Measurements from ENCODE around the gene USP24. TPM values are rescaled to one million over a fixed set of nuclear protein-coding genes. Genes with fewer than 3 reads are reported as not detected.

USP24 gene
- total RNA-seq, 5 donors from 2014 or later (not counting 1 experiment from before 2014, with no cell fraction given): 58.9 to 90.7 (median 64.0) TPM

DNA sequence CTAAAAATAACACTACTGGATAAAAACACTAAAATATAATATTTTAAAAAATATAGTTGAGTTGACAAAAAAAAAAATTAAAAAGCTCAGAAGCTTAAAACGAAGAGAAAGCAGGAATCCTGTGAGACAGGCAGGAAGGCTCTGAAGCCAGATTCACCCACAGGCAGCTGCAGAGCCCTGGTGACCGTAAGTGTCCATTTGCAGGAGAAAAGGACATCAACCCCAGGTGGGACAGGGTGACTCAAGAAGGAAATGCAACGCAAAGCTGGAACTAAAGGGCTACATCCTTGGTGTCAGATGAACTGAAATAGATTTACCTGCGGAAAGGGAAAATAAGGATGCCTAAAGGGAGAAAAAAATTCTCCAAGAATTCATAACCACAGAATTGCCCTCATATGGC is 46.8 kb downstream of the USP24 start:
- ChIA-PET CTCF (interaction anchor here in 1 of 2 donors (1.4 kb wide), 1 partner anchor 27 kb away, joined by 3 read pairs; no protein-coding TSS in a partner anchor), POLR2A (no interaction called here)
- Histone ChIP-seq H3K27ac (ENCODE audit: low read length) (no peak overlapping the region), H3K4me1 (ENCODE audit: control insufficient read depth in 1 of 2, extremely low read depth in 1 of 2, insufficient read depth in 2 of 2, low read length in 2 of 2) (no peaks in the 10 kb centered on the region), H3K4me3 (ENCODE audit: control insufficient read depth in 1 of 2, extremely low read depth in 1 of 2, low read length in 1 of 2) (no peak overlapping the region), H3K9me3 (no peaks in the 10 kb centered on the region), H3K27me3 (replicated peaks in 1 of 2; ENCODE audit: control insufficient read depth in 2 of 2, extremely low read depth in 1 of 2, insufficient read depth in 2 of 2, low read length in 1 of 2) (no peaks in the 10 kb centered on the region), H3K36me3 (ENCODE audit: control insufficient read depth in 2 of 2, extremely low read depth in 1 of 2, insufficient read depth in 1 of 2, low read length in 1 of 2) (peaks cover 6 to 72% of the 10 kb centered on the region in 2 donors)
- WGBS (ENCODE audit: insufficient coverage): 86% methylated on average over 1 of the region's 4 CpGs
- Mint-ChIP-seq H3K27me3 (no peaks in the 10 kb centered on the region), H3K9me3 (no peaks in the 10 kb centered on the region), H3K27ac (peak overlapping the region in 1 of 2 donors; percentile 7), H3K4me1 (peaks cover 18 to 27% (median 23%) of the 10 kb centered on the region in 3 donors), H3K4me3 (no peak overlapping the region), H3K36me3 (peaks cover 73% of the 10 kb centered on the region)
- ATAC-seq (replicated peaks in 1 of 4) (no peak), DNase-seq (no peak)

- Histone ChIP-seq H3K27me3 (replicated peaks in 1 of 2; ENCODE audit: control insufficient read depth in 2 of 2, extremely low read depth in 1 of 2, insufficient read depth in 2 of 2, low read length in 1 of 2) (no peaks in the 10 kb centered on the region), H3K9me3 (no peaks in the 10 kb centered on the region), H3K27ac (ENCODE audit: low read length) (no peak overlapping the region), H3K4me1 (ENCODE audit: control insufficient read depth in 1 of 2, extremely low read depth in 1 of 2, insufficient read depth in 2 of 2, low read length in 2 of 2) (no peaks in the 10 kb centered on the region), H3K4me3 (ENCODE audit: control insufficient read depth in 1 of 2, extremely low read depth in 1 of 2, low read length in 1 of 2) (no peak overlapping the region), H3K36me3 (ENCODE audit: control insufficient read depth in 2 of 2, extremely low read depth in 1 of 2, insufficient read depth in 1 of 2, low read length in 1 of 2) (peaks cover 6 to 72% of the 10 kb centered on the region in 2 donors)
- no peak for ATAC-seq (replicated peaks in 1 of 4)
- WGBS (ENCODE audit: insufficient coverage): 90% methylated on average over 4 of the region's 6 CpGs
- H3K36me3 Mint-ChIP-seq: peaks cover 69% of the 10 kb centered on the region
- CTCF ChIA-PET: interaction anchor here in 1 of 2 donors (1.4 kb wide), 1 partner anchor 26 kb away, joined by 3 read pairs; no protein-coding TSS in a partner anchor
- POLR2A ChIA-PET: interaction anchor here in 1 of 2 donors (0.5 kb wide), 1 partner anchor 56 kb away, joined by 3 read pairs; no protein-coding TSS in a partner anchor
- no peak for DNase-seq
- H3K9me3 Mint-ChIP-seq: no peaks in the 10 kb centered on the region
- no peaks in the 10 kb centered on the region for H3K27me3 Mint-ChIP-seq
- H3K4me3 Mint-ChIP-seq: no peak overlapping the region
- H3K27ac Mint-ChIP-seq: peak overlapping the region; percentile 40 to 56
- peaks cover 18 to 27% (median 23%) of the 10 kb centered on the region in 3 donors for H3K4me1 Mint-ChIP-seq
Observed at GRCh38 chr1:55167224-55167871, 47.8 kb downstream of the USP24 start.

GRCh38 chr1:55164906-55165305 is 50.3 kb downstream of the USP24 start:
- Mint-ChIP-seq H3K4me3 (no peak overlapping the region), H3K27ac (peak overlapping the region in 1 of 2 donors; percentile 71), H3K36me3 (peaks cover 51% of the 10 kb centered on the region), H3K9me3 (no peaks in the 10 kb centered on the region), H3K27me3 (no peaks in the 10 kb centered on the region), H3K4me1 (peaks cover 11 to 18% (median 15%) of the 10 kb centered on the region in 3 donors)
- Histone ChIP-seq H3K27ac (ENCODE audit: low read length) (no peak overlapping the region), H3K36me3 (ENCODE audit: control insufficient read depth in 2 of 2, extremely low read depth in 1 of 2, insufficient read depth in 1 of 2, low read length in 1 of 2) (peaks cover 0 to 67% of the 10 kb centered on the region in 2 donors), H3K4me1 (ENCODE audit: control insufficient read depth in 1 of 2, extremely low read depth in 1 of 2, insufficient read depth in 2 of 2, low read length in 2 of 2) (no peaks in the 10 kb centered on the region), H3K9me3 (no peaks in the 10 kb centered on the region), H3K4me3 (ENCODE audit: control insufficient read depth in 1 of 2, extremely low read depth in 1 of 2, low read length in 1 of 2) (no peak overlapping the region), H3K27me3 (replicated peaks in 1 of 2; ENCODE audit: control insufficient read depth in 2 of 2, extremely low read depth in 1 of 2, insufficient read depth in 2 of 2, low read length in 1 of 2) (no peaks in the 10 kb centered on the region)
- POLR2A ChIA-PET: no interaction called here
- CTCF ChIA-PET: no interaction called here
- no CpG with 5 or more reads among the region's 2 CpGs for WGBS (ENCODE audit: insufficient coverage)
- peak in 1 of 4 experiments; percentile 19 for ATAC-seq (replicated peaks in 1 of 4)
- DNase-seq: no peak

GRCh38 chr1:55159571-55159970 is 55.6 kb downstream of the USP24 start:
- Histone ChIP-seq H3K4me3 (ENCODE audit: control insufficient read depth in 1 of 2, extremely low read depth in 1 of 2, low read length in 1 of 2) (no peak overlapping the region), H3K27ac (ENCODE audit: low read length) (no peak overlapping the region), H3K27me3 (replicated peaks in 1 of 2; ENCODE audit: control insufficient read depth in 2 of 2, extremely low read depth in 1 of 2, insufficient read depth in 2 of 2, low read length in 1 of 2) (no peaks in the 10 kb centered on the region), H3K4me1 (ENCODE audit: control insufficient read depth in 1 of 2, extremely low read depth in 1 of 2, insufficient read depth in 2 of 2, low read length in 2 of 2) (no peaks in the 10 kb centered on the region), H3K36me3 (ENCODE audit: control insufficient read depth in 2 of 2, extremely low read depth in 1 of 2, insufficient read depth in 1 of 2, low read length in 1 of 2) (peaks cover 0 to 68% of the 10 kb centered on the region in 2 donors), H3K9me3 (no peaks in the 10 kb centered on the region)
- peaks cover 43% of the 10 kb centered on the region for H3K36me3 Mint-ChIP-seq
- ChIA-PET POLR2A (no interaction called here), CTCF (interaction anchor here in 1 of 2 donors (1.1 kb wide), 1 partner anchor 10 kb away, joined by 4 read pairs; no protein-coding TSS in a partner anchor)
- H3K4me3 Mint-ChIP-seq: no peak overlapping the region
- H3K9me3 Mint-ChIP-seq: no peaks in the 10 kb centered on the region
- no peak overlapping the region for H3K27ac Mint-ChIP-seq
- DNase-seq (no peak), ATAC-seq (replicated peaks in 1 of 4) (no peak)
- H3K27me3 Mint-ChIP-seq: no peaks in the 10 kb centered on the region
- WGBS (ENCODE audit: insufficient coverage): no CpG with 5 or more reads among the region's 2 CpGs
- peaks cover 7 to 8% (median 8%) of the 10 kb centered on the region in 3 donors for H3K4me1 Mint-ChIP-seq

DNA sequence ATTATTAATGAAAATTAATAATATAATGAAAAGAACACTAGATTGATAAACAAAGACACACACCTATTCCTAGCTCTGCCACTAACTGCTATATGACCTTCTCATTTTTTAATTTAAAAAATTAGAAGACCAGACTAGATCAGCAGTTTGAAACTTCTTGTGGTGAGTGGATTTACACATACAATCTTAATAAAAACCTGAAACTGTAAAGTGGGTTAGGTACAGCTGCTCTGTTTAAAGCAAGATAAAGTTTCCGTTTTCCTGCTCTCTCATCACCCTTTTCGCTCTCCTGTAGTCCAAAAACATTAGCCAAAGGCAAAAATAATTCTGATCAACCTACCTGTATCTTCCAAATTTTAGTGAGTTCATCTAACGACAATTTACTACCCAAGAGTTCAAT is 58.6 kb downstream of the USP24 start:
- H3K4me3 ChIP-seq (ENCODE audit: control insufficient read depth in 1 of 2, extremely low read depth in 1 of 2, low read length in 1 of 2): no peak overlapping the region
- ATAC-seq (replicated peaks in 1 of 4): no peak
- no peak overlapping the region for H3K27ac ChIP-seq (ENCODE audit: low read length)
- no peak for DNase-seq
- Mint-ChIP-seq H3K4me3 (no peak overlapping the region), H3K36me3 (peaks cover 48% of the 10 kb centered on the region), H3K9me3 (no peaks in the 10 kb centered on the region), H3K27ac (peak overlapping the region; percentile 69 to 79), H3K27me3 (no peaks in the 10 kb centered on the region), H3K4me1 (peaks cover 21% of the 10 kb centered on the region in 3 donors)
- H3K27me3 ChIP-seq (replicated peaks in 1 of 2; ENCODE audit: control insufficient read depth in 2 of 2, extremely low read depth in 1 of 2, insufficient read depth in 2 of 2, low read length in 1 of 2): no peaks in the 10 kb centered on the region
- ChIA-PET POLR2A (no interaction called here), CTCF (no interaction called here)
- no peaks in the 10 kb centered on the region for H3K9me3 ChIP-seq
- 100% methylated on average over 2 of the region's 3 CpGs for WGBS (ENCODE audit: insufficient coverage)
- H3K36me3 ChIP-seq (ENCODE audit: control insufficient read depth in 2 of 2, extremely low read depth in 1 of 2, insufficient read depth in 1 of 2, low read length in 1 of 2): peaks cover 3 to 74% of the 10 kb centered on the region in 2 donors
- peaks cover 4 to 7% of the 10 kb centered on the region in 2 experiments for H3K4me1 ChIP-seq (ENCODE audit: control insufficient read depth in 1 of 2, extremely low read depth in 1 of 2, insufficient read depth in 2 of 2, low read length in 2 of 2)

DNA sequence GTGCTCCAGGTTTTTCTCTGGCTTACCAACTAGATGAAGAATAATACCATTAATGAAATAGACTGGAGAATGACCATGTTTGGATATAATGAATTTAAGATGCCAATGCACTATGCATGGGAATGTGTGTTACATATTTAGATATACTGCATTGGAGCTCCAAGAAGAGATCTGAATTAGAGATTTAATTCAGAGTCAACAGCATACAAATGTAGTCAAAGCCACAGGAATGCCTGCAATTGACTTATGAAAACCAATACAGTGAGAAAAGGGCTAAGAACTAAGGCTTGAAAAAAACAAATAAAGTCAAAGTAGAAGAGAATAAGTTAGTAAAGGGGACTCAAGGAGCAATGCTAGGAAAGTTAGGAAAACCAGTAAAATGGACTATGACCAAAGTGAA is 59.1 kb downstream of the USP24 start:
- Histone ChIP-seq H3K27me3 (replicated peaks in 1 of 2; ENCODE audit: control insufficient read depth in 2 of 2, extremely low read depth in 1 of 2, insufficient read depth in 2 of 2, low read length in 1 of 2) (no peaks in the 10 kb centered on the region), H3K9me3 (no peaks in the 10 kb centered on the region), H3K36me3 (ENCODE audit: control insufficient read depth in 2 of 2, extremely low read depth in 1 of 2, insufficient read depth in 1 of 2, low read length in 1 of 2) (peaks cover 3 to 70% of the 10 kb centered on the region in 2 donors), H3K4me3 (ENCODE audit: control insufficient read depth in 1 of 2, extremely low read depth in 1 of 2, low read length in 1 of 2) (no peak overlapping the region), H3K27ac (ENCODE audit: low read length) (no peak overlapping the region), H3K4me1 (ENCODE audit: control insufficient read depth in 1 of 2, extremely low read depth in 1 of 2, insufficient read depth in 2 of 2, low read length in 2 of 2) (peaks cover 6 to 11% of the 10 kb centered on the region in 2 experiments)
- no peak overlapping the region for H3K4me3 Mint-ChIP-seq
- no peaks in the 10 kb centered on the region for H3K27me3 Mint-ChIP-seq
- peaks cover 53% of the 10 kb centered on the region for H3K36me3 Mint-ChIP-seq
- ChIA-PET POLR2A (no interaction called here), CTCF (no interaction called here)
- ATAC-seq (replicated peaks in 1 of 4) (no peak), DNase-seq (no peak)
- peaks cover 26 to 27% (median 27%) of the 10 kb centered on the region in 3 donors for H3K4me1 Mint-ChIP-seq
- peak overlapping the region; percentile 29 to 75 for H3K27ac Mint-ChIP-seq
- no peaks in the 10 kb centered on the region for H3K9me3 Mint-ChIP-seq
